ENCODE data around the gene KIAA0825.

DNA sequence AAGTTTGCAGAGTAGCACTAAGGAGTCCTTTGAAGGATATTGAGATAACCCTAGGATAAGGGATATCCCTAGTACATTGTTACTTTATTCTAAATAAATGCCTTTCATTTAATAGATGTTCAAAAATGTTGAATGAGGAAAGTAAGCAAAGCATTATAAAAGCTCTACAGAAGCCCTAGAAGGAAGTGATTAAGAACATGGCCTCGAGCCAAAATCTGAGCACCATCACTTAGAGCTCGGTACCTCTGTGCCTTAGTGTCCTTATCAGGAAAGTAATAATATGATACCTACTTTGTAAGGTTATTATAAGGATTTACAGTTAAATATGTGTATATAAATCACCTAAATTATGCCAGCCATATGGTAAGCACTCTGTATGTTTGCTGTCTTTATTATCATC lies 242.6 kb downstream of the KIAA0825 start:
- TF ChIP-seq SP1 (IDR thresholded peaks at IDR 0.05): no peak
- TF ChIP-seq FOXK2 (IDR thresholded peaks at IDR 0.05): no peak
- no peak for TF ChIP-seq ARNT (IDR thresholded peaks at IDR 0.05)
- no peak for TF ChIP-seq FOXM1 (IDR thresholded peaks at IDR 0.05; ENCODE audit: borderline replicate concordance)
- no peak for TF ChIP-seq FOXA1 (IDR thresholded peaks at IDR 0.05)
- TF ChIP-seq LEF1 (IDR thresholded peaks at IDR 0.05; ENCODE audit: borderline replicate concordance): no peak
- no peak for TF ChIP-seq ELF4 (IDR thresholded peaks at IDR 0.05)
